Prostate gland (tissue), 2 donors: ENCODE results near the gene MAP4K4. TPM values are rescaled to one million over a fixed set of nuclear protein-coding genes. Genes with fewer than 3 reads are reported as not detected.

Source experiments
- DNase-seq: peaks from one replicate; pipeline ENCODE4 v3.0.0-alpha.2; 2019; ENCODE audit warnings: low spot score
- H3K27ac ChIP-seq, 2 donors: fragments of 200-600 bp; sonication (generic); 2 replicates each; pipeline ENCODE4 v1.5.1; 2017 to 2019
- H3K27me3 ChIP-seq: fragments of 200-600 bp; sonication (generic); replicated peaks from 2 replicates; pipeline ENCODE4 v1.5.1; 2019; ENCODE audit not compliant: insufficient read depth
- H3K36me3 ChIP-seq, 2 donors: fragments of 200-600 bp; sonication (generic); 1 replicate in 1 of 2; 2 replicates in 1 of 2; pipeline versions ENCODE4 v1.5.1 to v1.8.1; 2017 to 2019
- H3K4me1 ChIP-seq: fragments of 200-600 bp; sonication (generic); replicated peaks from 2 replicates; pipeline ENCODE4 v1.5.1; 2019
- H3K4me3 ChIP-seq, 2 donors: fragments of 200-600 bp; sonication (generic); 2 replicates each; pipeline ENCODE4 v1.5.1; 2017 to 2019
- H3K9me3 ChIP-seq: fragments of 200-600 bp; sonication (generic); 2 replicates; pipeline ENCODE4 v1.5.1; 2017
- POLR2A ChIP-seq: fragments of 450-650 bp; IDR thresholded peaks from one replicate; pipeline ENCODE4 v1.6.1; 2016; ENCODE audit warnings: antibody characterized with exemption, mild to moderate bottlenecking
- POLR2AphosphoS5 ChIP-seq: sonication (generic); formaldehyde crosslinking; IDR thresholded peaks from one replicate; pipeline ENCODE4 v1.6.1; 2017; ENCODE audit warnings: antibody characterized with exemption
- WGBS: methylation state at CpG from one replicate; pipeline ENCODE4 v1.1.5; 2018; 5-methylcytosine and 5-hydroxymethylcytosine counted together
- intact Hi-C: fragments of 100-400 bp; cut with DNase I; formaldehyde crosslinking; loops from one replicate; pipeline ENCODE4 v1.14.2; 2022
- total RNA-seq, 2 donors: library from RNA; depleted of rRNA; stranded (reverse); fragments of >200 nt; gene quantifications; one replicate each; pipeline ENCODE4 v1.1.0, GENCODE V29; 2016
- TF ChIP-seq, protein P1 (sequence below), 4 experiments: fragments of 200-600 bp in 2 of 4; fragments of 450-650 bp in 2 of 4; sonication (generic) in 2 of 4; IDR thresholded peaks; 1 replicate in 3 of 4; 2 replicates in 1 of 4; pipeline ENCODE4 v1.5.1; 2016 to 2019; ENCODE audit warnings: antibody characterized with exemption in 4 of 4, mild to moderate bottlenecking in 2 of 4, moderate library complexity in 2 of 4

The MAP4K4 gene
- total RNA-seq, 2 donors from 2014 or later: 23.6 to 107 TPM

- Histone ChIP-seq H3K4me1 (no peaks in the 10 kb centered on the region), H3K27ac (no peak overlapping the region), H3K27me3 (no peaks in the 10 kb centered on the region), H3K36me3 (no peaks in the 10 kb centered on the region), H3K4me3 (no peak overlapping the region), H3K9me3 (no peaks in the 10 kb centered on the region)
- intact Hi-C loops: no loop called here
- no peak for DNase-seq
- 87% methylated on average over 9 of the region's 9 CpGs for WGBS
- TF ChIP-seq POLR2AphosphoS5 (no peak), POLR2A (no peak)
- TF ChIP-seq, protein P1, sequence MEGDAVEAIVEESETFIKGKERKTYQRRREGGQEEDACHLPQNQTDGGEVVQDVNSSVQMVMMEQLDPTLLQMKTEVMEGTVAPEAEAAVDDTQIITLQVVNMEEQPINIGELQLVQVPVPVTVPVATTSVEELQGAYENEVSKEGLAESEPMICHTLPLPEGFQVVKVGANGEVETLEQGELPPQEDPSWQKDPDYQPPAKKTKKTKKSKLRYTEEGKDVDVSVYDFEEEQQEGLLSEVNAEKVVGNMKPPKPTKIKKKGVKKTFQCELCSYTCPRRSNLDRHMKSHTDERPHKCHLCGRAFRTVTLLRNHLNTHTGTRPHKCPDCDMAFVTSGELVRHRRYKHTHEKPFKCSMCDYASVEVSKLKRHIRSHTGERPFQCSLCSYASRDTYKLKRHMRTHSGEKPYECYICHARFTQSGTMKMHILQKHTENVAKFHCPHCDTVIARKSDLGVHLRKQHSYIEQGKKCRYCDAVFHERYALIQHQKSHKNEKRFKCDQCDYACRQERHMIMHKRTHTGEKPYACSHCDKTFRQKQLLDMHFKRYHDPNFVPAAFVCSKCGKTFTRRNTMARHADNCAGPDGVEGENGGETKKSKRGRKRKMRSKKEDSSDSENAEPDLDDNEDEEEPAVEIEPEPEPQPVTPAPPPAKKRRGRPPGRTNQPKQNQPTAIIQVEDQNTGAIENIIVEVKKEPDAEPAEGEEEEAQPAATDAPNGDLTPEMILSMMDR (IDR thresholded peaks at IDR 0.05): no peak
Observed at GRCh38 chr2:101734505-101735165, 37.1 kb downstream of the MAP4K4 start.

- Histone ChIP-seq H3K27ac (no peak overlapping the region), H3K9me3 (no peaks in the 10 kb centered on the region), H3K4me3 (no peak overlapping the region), H3K36me3 (no peaks in the 10 kb centered on the region), H3K27me3 (no peaks in the 10 kb centered on the region), H3K4me1 (no peaks in the 10 kb centered on the region)
- intact Hi-C loops: no loop called here
- no peak for DNase-seq
- TF ChIP-seq POLR2AphosphoS5: no peak
- no peak for TF ChIP-seq POLR2A
Observed at GRCh38 chr2:101735166-101735533, 37.6 kb downstream of the MAP4K4 start.

DNA sequence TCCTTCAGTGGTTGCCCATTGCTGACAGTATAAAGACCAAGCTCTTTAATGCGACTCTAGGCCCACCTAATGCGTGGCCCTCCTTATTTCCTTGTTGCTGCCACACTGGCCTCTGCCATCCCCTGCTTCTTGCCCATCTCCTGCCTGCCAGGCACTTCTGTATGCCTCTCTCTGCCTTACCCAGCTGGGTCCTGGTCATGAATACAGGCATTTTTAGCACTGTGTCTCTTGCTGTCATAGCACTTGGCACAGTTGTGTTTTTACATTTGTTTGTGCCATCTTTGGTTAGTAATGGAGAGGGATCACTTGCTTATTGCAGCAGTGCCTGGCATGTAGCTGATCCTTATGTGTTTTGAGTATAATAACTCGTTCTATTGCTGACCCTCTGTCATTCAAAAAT is 38.7 kb downstream of the MAP4K4 start:
- no peak for DNase-seq
- Histone ChIP-seq H3K9me3 (no peaks in the 10 kb centered on the region), H3K27me3 (no peaks in the 10 kb centered on the region), H3K4me1 (no peaks in the 10 kb centered on the region), H3K4me3 (no peak overlapping the region), H3K36me3 (no peaks in the 10 kb centered on the region), H3K27ac (no peak overlapping the region)
- 77% methylated on average over 3 of the region's 3 CpGs for WGBS
- intact Hi-C loops: no loop called here
- TF ChIP-seq POLR2AphosphoS5 (no peak), POLR2A (no peak)
- TF ChIP-seq, protein P1 (IDR thresholded peaks at IDR 0.05): no peak

GRCh38 chr2:101736861-101737291 is 39.4 kb downstream of the MAP4K4 start:
- Histone ChIP-seq H3K4me3 (no peak overlapping the region), H3K27me3 (no peaks in the 10 kb centered on the region), H3K36me3 (no peaks in the 10 kb centered on the region), H3K27ac (no peak overlapping the region), H3K9me3 (no peaks in the 10 kb centered on the region), H3K4me1 (peaks cover 2% of the 10 kb centered on the region)
- intact Hi-C loops: no loop called here
- 27% methylated on average over 1 of the region's 1 CpG for WGBS
- TF ChIP-seq POLR2AphosphoS5: no peak
- TF ChIP-seq POLR2A: no peak
- TF ChIP-seq, protein P1 (IDR thresholded peaks at IDR 0.05): no peak
- DNase-seq: no peak

DNA sequence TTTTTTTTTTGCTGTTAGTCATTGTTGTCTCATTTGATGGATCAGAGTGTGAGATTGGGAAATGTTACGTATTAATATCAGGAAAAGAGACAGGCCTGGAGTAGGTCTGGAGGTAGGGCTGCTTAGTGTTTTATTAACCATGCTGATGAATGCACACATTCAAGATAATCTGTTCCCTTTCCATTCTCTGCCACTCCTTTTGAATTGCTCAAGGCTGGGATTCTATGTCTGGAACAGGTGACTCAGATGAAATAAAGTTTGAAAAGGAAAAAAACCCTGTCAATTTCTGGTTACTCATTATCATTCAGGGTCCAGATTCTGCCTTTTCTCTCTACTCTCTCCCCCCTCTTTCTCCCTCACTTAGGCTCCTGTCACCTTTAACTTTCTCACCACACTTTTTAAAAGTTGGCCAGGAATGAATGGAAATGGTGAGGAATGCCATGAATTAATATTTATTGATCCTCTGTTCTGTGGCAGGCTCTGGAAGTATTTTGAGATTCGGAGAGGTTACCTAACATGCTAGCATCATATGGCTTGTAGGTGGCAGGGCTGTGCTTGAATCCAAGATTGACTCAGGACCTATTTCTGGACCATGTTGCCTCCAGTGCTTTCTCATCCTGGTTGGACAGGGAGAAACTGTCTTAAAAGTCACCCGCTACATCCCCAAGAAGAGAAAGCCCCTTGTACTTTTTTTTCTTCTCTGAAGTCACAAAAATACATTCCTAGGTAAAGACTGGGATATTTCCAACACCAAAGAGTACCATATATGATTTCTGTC is 40.2 kb downstream of the MAP4K4 start:
- Histone ChIP-seq H3K27ac (no peak overlapping the region), H3K4me1 (peaks cover 10% of the 10 kb centered on the region), H3K9me3 (no peaks in the 10 kb centered on the region), H3K36me3 (no peaks in the 10 kb centered on the region), H3K4me3 (no peak overlapping the region), H3K27me3 (no peaks in the 10 kb centered on the region)
- DNase-seq: no peak
- intact Hi-C loops: no loop called here
- TF ChIP-seq POLR2A (no peak), POLR2AphosphoS5 (no peak)
- TF ChIP-seq, protein P1 (IDR thresholded peaks at IDR 0.05): no peak
- 81% methylated on average over 3 of the region's 3 CpGs for WGBS
